Esophagus muscularis mucosa (tissue), 4 donors: ENCODE results near the gene C1QTNF7.

Experiments used
- CTCF ChIP-seq, 3 experiments: fragments of 200-600 bp in 2 of 3; fragments of 450-650 bp in 1 of 3; sonication (generic) in 2 of 3; IDR thresholded peaks; one replicate each; pipeline ENCODE4 v1.5.1; 2017 to 2019; ENCODE audit warnings: antibody characterized with exemption in 3 of 3, mild to moderate bottlenecking in 2 of 3, moderate library complexity in 1 of 3
- EP300 ChIP-seq: sonication (generic); formaldehyde crosslinking; IDR thresholded peaks from one replicate; pipeline ENCODE4 v1.6.1; 2017; ENCODE audit warnings: antibody characterized with exemption
- POLR2A ChIP-seq: fragments of 450-650 bp; IDR thresholded peaks from one replicate; pipeline ENCODE4 v1.6.1; 2017; ENCODE audit warnings: antibody characterized with exemption, moderate library complexity, mild to moderate bottlenecking, low read depth
- POLR2AphosphoS5 ChIP-seq, 2 donors: sonication (generic); formaldehyde crosslinking; IDR thresholded peaks; one replicate each; pipeline ENCODE4 v1.6.1; 2017; ENCODE audit warnings: antibody characterized with exemption in 2 of 2

- TF ChIP-seq CTCF (IDR thresholded peaks at IDR 0.05) = peak; percentile 66 to 70 (median 67)
- no peak for TF ChIP-seq POLR2A
- peak in 1 of 2 donors; percentile 40 for TF ChIP-seq POLR2AphosphoS5 (IDR thresholded peaks at IDR 0.05)
- no peak for TF ChIP-seq EP300
Measured at GRCh38 chr4:15479089-15479912, 51.5 kb downstream of the C1QTNF7 start.
